ENCODE measurements around the gene INPP5A. TPM values are rescaled to one million over a fixed set of nuclear protein-coding genes. Genes with fewer than 3 reads are reported as not detected.
"Not testable (repeated sequence)": the region's sequence is repeated elsewhere in the genome, so short reads cannot be mapped to it uniquely, and the experiment has no call there.

Gene INPP5A
- polyA plus RNA-seq, 2 donors = 9.2 to 12.7 TPM

DNA sequence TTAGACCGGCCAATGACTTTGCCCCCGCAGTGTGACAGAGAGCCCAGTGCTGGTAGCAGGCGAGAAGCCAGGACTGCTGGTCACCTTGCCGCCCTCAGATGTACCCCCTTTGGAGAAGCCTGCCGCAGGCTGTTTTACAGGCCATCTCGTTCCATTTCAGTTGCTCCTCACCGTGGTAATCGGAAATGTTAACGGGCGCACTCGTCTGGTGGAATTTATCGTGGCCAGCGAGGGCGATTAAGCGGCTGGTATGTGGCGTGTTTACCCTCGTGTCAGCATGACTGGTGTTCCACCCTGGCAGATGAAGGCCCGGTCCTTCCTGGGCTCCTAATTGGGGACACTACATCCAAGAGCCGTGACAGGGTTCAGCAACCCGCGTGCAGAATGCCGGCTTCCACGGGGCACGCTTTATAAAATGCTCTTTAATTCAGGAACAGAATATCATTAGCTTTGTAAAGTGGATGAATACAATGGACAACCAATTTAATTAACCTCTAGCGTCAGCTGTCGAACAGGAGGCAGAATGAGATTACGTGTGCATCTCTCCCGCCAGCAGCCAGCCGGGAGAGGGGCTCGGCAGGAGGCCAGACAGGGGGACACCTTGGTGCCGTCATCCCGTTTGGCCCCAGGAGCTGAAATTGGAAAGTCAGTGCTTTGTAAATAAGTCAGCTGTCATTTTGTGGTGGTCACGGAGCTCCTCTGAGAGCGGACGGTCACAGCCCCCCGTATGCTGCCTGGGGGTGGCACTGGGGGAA lies 140.1 kb downstream of the INPP5A start:
- Histone ChIP-seq H3K27ac (ENCODE audit: low read depth in 2 of 2, low read length in 1 of 2) (no peak overlapping the region), H3K27me3 (ENCODE audit: control insufficient read depth in 1 of 2, insufficient read depth in 2 of 2, low read length in 2 of 2) (no peaks in the 10 kb centered on the region), H3K9me3 (ENCODE audit: control insufficient read depth in 2 of 2, insufficient read depth in 1 of 2, low read depth in 1 of 2, low read length in 1 of 2) (no peaks in the 10 kb centered on the region), H3K36me3 (ENCODE audit: control insufficient read depth in 2 of 2, insufficient read depth in 2 of 2, low read length in 1 of 2) (no peaks in the 10 kb centered on the region), H3K4me1 (ENCODE audit: control insufficient read depth in 2 of 2, insufficient read depth in 2 of 2, low read length in 1 of 2) (no peaks in the 10 kb centered on the region), H3K4me3 (ENCODE audit: low read depth in 1 of 2, low read length in 2 of 2) (no peak overlapping the region)
- 89 to 92% methylated on average over 36 of the region's 36 CpGs for WGBS, 2 donors

GRCh38 chr10:132678436-132679216 lies 141.0 kb downstream of the INPP5A start:
- WGBS, 2 donors = 88 to 91% methylated on average over 13 of the region's 13 CpGs
- no peaks in the 10 kb centered on the region for H3K9me3 ChIP-seq (ENCODE audit: control insufficient read depth in 2 of 2, insufficient read depth in 1 of 2, low read depth in 1 of 2, low read length in 1 of 2)
- H3K27me3 ChIP-seq (ENCODE audit: control insufficient read depth in 1 of 2, insufficient read depth in 2 of 2, low read length in 2 of 2) = no peaks in the 10 kb centered on the region
- no peaks in the 10 kb centered on the region for H3K4me1 ChIP-seq (ENCODE audit: control insufficient read depth in 2 of 2, insufficient read depth in 2 of 2, low read length in 1 of 2)
- no peak overlapping the region for H3K27ac ChIP-seq (ENCODE audit: low read depth in 2 of 2, low read length in 1 of 2)
- no peaks in the 10 kb centered on the region for H3K36me3 ChIP-seq (ENCODE audit: control insufficient read depth in 2 of 2, insufficient read depth in 2 of 2, low read length in 1 of 2)
- H3K4me3 ChIP-seq (ENCODE audit: low read depth in 1 of 2, low read length in 2 of 2) = no peak overlapping the region

DNA sequence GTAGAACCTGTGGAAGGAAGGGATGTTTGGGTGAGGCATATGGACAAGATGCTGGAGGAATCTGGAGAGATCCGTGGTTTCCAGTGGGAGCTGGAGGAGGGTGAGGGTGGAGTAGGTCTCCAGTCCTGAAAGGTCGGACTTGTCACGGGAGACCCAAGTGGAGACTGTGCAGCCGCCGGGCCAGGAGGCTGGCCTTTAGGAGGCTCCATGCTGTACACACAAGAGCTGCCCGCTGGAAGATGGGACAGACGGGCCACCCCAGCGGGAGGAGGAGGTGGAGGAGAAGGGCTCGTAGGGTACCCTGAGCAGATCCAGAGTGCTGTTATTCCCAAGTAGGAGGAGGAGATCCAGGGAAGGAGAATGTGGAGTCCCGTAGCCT lies 141.6 kb downstream of the INPP5A start:
- H3K9me3 ChIP-seq (ENCODE audit: control insufficient read depth in 2 of 2, insufficient read depth in 1 of 2, low read depth in 1 of 2, low read length in 1 of 2) = no peaks in the 10 kb centered on the region
- H3K36me3 ChIP-seq (ENCODE audit: control insufficient read depth in 2 of 2, insufficient read depth in 2 of 2, low read length in 1 of 2) = no peaks in the 10 kb centered on the region
- no peak overlapping the region for H3K27ac ChIP-seq (ENCODE audit: low read depth in 2 of 2, low read length in 1 of 2)
- H3K4me1 ChIP-seq (ENCODE audit: control insufficient read depth in 2 of 2, insufficient read depth in 2 of 2, low read length in 1 of 2) = no peaks in the 10 kb centered on the region
- WGBS, 2 donors = 94 to 96% methylated on average over 10 of the region's 10 CpGs
- no peak overlapping the region for H3K4me3 ChIP-seq (ENCODE audit: low read depth in 1 of 2, low read length in 2 of 2)
- H3K27me3 ChIP-seq (ENCODE audit: control insufficient read depth in 1 of 2, insufficient read depth in 2 of 2, low read length in 2 of 2) = no peaks in the 10 kb centered on the region

GRCh38 chr10:132679640-132680039 lies 142.1 kb downstream of the INPP5A start:
- WGBS, 2 donors = 91 to 96% methylated on average over 3 of the region's 3 CpGs
- H3K4me3 ChIP-seq (ENCODE audit: low read depth in 1 of 2, low read length in 2 of 2) = no peak overlapping the region
- H3K4me1 ChIP-seq (ENCODE audit: control insufficient read depth in 2 of 2, insufficient read depth in 2 of 2, low read length in 1 of 2) = peaks cover 0 to 2% of the 10 kb centered on the region in 2 donors
- no peaks in the 10 kb centered on the region for H3K27me3 ChIP-seq (ENCODE audit: control insufficient read depth in 1 of 2, insufficient read depth in 2 of 2, low read length in 2 of 2)
- H3K36me3 ChIP-seq (ENCODE audit: control insufficient read depth in 2 of 2, insufficient read depth in 2 of 2, low read length in 1 of 2) = no peaks in the 10 kb centered on the region
- no peak overlapping the region for H3K27ac ChIP-seq (ENCODE audit: low read depth in 2 of 2, low read length in 1 of 2)
- no peaks in the 10 kb centered on the region for H3K9me3 ChIP-seq (ENCODE audit: control insufficient read depth in 2 of 2, insufficient read depth in 1 of 2, low read depth in 1 of 2, low read length in 1 of 2)

DNA sequence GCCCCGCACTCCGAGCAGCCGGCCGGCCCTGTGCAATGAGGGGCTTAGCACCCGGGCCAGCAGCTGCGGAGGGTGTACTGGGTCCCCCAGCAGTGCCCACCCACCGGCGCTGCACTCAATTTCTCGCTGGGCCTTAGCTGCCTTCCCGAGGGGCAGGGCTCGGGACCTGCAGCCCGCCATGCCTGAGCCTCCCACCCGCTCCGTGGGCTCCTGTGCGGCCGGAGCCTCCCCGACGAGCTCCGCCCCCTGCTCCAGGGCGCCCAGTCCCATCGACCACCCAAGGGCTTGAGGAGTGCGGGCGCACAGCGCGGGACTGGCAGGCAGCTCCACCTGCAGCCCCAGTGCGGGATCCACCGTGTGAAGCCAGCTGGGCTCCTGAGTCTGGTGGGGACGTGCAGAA lies 143.2 kb downstream of the INPP5A start:
- not testable (repeated sequence) for H3K9me3 ChIP-seq (ENCODE audit: control insufficient read depth in 2 of 2, insufficient read depth in 1 of 2, low read depth in 1 of 2, low read length in 1 of 2); H3K27ac ChIP-seq (ENCODE audit: low read depth in 2 of 2, low read length in 1 of 2); H3K4me3 ChIP-seq (ENCODE audit: low read depth in 1 of 2, low read length in 2 of 2); H3K4me1 ChIP-seq (ENCODE audit: control insufficient read depth in 2 of 2, insufficient read depth in 2 of 2, low read length in 1 of 2); H3K36me3 ChIP-seq (ENCODE audit: control insufficient read depth in 2 of 2, insufficient read depth in 2 of 2, low read length in 1 of 2); H3K27me3 ChIP-seq (ENCODE audit: control insufficient read depth in 1 of 2, insufficient read depth in 2 of 2, low read length in 2 of 2)
- 96 to 97% methylated on average over 20 to 25 of the region's 28 CpGs for WGBS, 2 donors

DNA sequence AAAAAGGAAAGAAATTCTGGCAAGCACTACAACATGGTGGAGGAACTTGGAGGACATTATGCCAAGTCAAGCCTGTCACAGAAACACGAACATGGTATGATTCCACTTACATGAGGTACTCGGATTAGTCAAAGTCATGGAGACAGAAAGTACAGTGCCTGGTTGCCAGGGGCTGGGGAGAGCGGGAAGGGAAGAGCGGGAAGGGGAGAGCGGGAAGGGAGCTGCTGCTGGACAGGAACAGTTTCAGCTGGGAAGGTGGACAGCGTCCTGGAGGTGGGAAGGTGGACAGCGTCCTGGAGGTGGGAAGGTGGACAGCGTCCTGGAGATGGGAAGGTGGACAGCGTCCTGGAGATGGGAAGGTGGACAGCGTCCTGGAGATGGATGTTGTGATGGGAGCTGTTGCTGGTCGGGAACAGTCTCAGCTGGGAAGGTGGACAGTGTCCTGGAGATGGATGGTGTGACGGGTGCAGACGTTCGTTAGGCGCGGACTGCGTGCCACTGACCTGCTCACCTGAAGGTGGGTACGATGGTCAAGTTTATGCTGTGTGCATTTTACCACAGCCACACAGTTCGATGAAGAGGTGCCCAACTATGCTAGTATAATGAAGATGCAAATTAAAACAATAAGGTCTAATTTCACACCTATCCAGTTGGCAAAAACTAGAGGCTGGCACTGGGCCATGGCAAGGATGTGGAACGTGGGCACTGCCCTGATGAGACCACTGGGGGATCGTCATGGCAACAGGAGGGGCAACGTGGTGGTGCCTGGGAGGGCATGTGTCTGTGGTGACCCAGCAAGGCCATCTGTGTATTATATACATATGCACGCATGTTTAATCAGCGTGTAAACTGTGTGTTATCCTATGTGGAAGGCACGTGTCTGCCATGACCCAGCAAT lies 144.5 kb downstream of the INPP5A start:
- Histone ChIP-seq H3K27me3 (ENCODE audit: control insufficient read depth in 1 of 2, insufficient read depth in 2 of 2, low read length in 2 of 2) (no peaks in the 10 kb centered on the region), H3K4me1 (ENCODE audit: control insufficient read depth in 2 of 2, insufficient read depth in 2 of 2, low read length in 1 of 2) (peaks cover 0 to 7% of the 10 kb centered on the region in 2 donors), H3K27ac (ENCODE audit: low read depth in 2 of 2, low read length in 1 of 2) (no peak overlapping the region), H3K9me3 (ENCODE audit: control insufficient read depth in 2 of 2, insufficient read depth in 1 of 2, low read depth in 1 of 2, low read length in 1 of 2) (no peaks in the 10 kb centered on the region), H3K4me3 (ENCODE audit: low read depth in 1 of 2, low read length in 2 of 2) (no peak overlapping the region), H3K36me3 (ENCODE audit: control insufficient read depth in 2 of 2, insufficient read depth in 2 of 2, low read length in 1 of 2) (no peaks in the 10 kb centered on the region)
- WGBS, 2 donors = 91% methylated on average over 25 of the region's 25 CpGs

GRCh38 chr10:132684164-132684891 lies 146.7 kb downstream of the INPP5A start:
- no peak overlapping the region for H3K27ac ChIP-seq (ENCODE audit: low read depth in 2 of 2, low read length in 1 of 2)
- no peaks in the 10 kb centered on the region for H3K9me3 ChIP-seq (ENCODE audit: control insufficient read depth in 2 of 2, insufficient read depth in 1 of 2, low read depth in 1 of 2, low read length in 1 of 2)
- H3K27me3 ChIP-seq (ENCODE audit: control insufficient read depth in 1 of 2, insufficient read depth in 2 of 2, low read length in 2 of 2) = no peaks in the 10 kb centered on the region
- no peaks in the 10 kb centered on the region for H3K36me3 ChIP-seq (ENCODE audit: control insufficient read depth in 2 of 2, insufficient read depth in 2 of 2, low read length in 1 of 2)
- no peak overlapping the region for H3K4me3 ChIP-seq (ENCODE audit: low read depth in 1 of 2, low read length in 2 of 2)
- 80 to 81% methylated on average over 12 of the region's 12 CpGs for WGBS, 2 donors
- peaks cover 0 to 10% of the 10 kb centered on the region in 2 donors for H3K4me1 ChIP-seq (ENCODE audit: control insufficient read depth in 2 of 2, insufficient read depth in 2 of 2, low read length in 1 of 2)

- Histone ChIP-seq H3K4me3 (ENCODE audit: low read depth in 1 of 2, low read length in 2 of 2) (no peak overlapping the region), H3K27me3 (ENCODE audit: control insufficient read depth in 1 of 2, insufficient read depth in 2 of 2, low read length in 2 of 2) (no peaks in the 10 kb centered on the region), H3K9me3 (ENCODE audit: control insufficient read depth in 2 of 2, insufficient read depth in 1 of 2, low read depth in 1 of 2, low read length in 1 of 2) (no peaks in the 10 kb centered on the region), H3K4me1 (ENCODE audit: control insufficient read depth in 2 of 2, insufficient read depth in 2 of 2, low read length in 1 of 2) (peaks cover 0 to 10% of the 10 kb centered on the region in 2 donors), H3K36me3 (ENCODE audit: control insufficient read depth in 2 of 2, insufficient read depth in 2 of 2, low read length in 1 of 2) (peaks cover 0 to under 1% of the 10 kb centered on the region in 2 donors), H3K27ac (ENCODE audit: low read depth in 2 of 2, low read length in 1 of 2) (peak overlapping the region in 1 of 2 donors; percentile 29)
- WGBS, 2 donors = 44 to 56% methylated on average over 32 of the region's 32 CpGs
These were observed 147.7 kb downstream of the INPP5A start for GRCh38 chr10:132685101-132685891.

All from esophagus (tissue), 2 donors.